Right lung (tissue), 5 donors: ENCODE data around the gene ZNF609. TPM values are rescaled to one million over a fixed set of nuclear protein-coding genes. Genes with fewer than 3 reads are reported as not detected.
A peak's percentile ranks its signal among the peaks of the same experiment; 100 is the strongest.
"Not testable (repeated sequence)": the region's sequence is repeated elsewhere in the genome, so short reads cannot be mapped to it uniquely, and the experiment has no call there.

Experiments used
- DNase-seq, 2 donors: peaks; one replicate each; pipeline ENCODE4 v3.0.0-alpha.2; 2013
- polyA plus RNA-seq, 5 donors: library from polyadenylated mRNA; unstranded; fragments of 120-200 nt; gene quantifications; one replicate each; pipeline versions ENCODE4 v1.2.1 to v1.2.3, GENCODE V29; 2013; ENCODE audit warnings: inconsistent platforms in 1 of 5, low replicate concordance in 1 of 5; ENCODE audit not compliant: insufficient read length in 5 of 5, insufficient read depth in 1 of 5

The ZNF609 gene
- polyA plus RNA-seq, 5 donors, result 29.8 to 37.7 (median 36.1) TPM

GRCh38 chr15:64642875-64643274, 182.5 kb downstream of the ZNF609 start:
- no peak for DNase-seq

- no peak for DNase-seq
These were observed 183.3 kb downstream of the ZNF609 start for GRCh38 chr15:64643685-64644084.

- DNase-seq, result not testable (repeated sequence)
These were observed 184.4 kb downstream of the ZNF609 start for GRCh38 chr15:64644811-64645210.

GRCh38 chr15:64645995-64646394, 185.6 kb downstream of the ZNF609 start:
- no peak for DNase-seq

- DNase-seq, result no peak
These were observed 187.0 kb downstream of the ZNF609 start for GRCh38 chr15:64647367-64647766.

GRCh38 chr15:64650552-64650951, 190.2 kb downstream of the ZNF609 start:
- no peak for DNase-seq

GRCh38 chr15:64651601-64652191, 191.3 kb downstream of the ZNF609 start:
- DNase-seq, result no peak

- DNase-seq, result no peak
These were observed 193.4 kb downstream of the ZNF609 start for GRCh38 chr15:64653757-64654156.

- no peak for DNase-seq
These were observed 196.1 kb downstream of the ZNF609 start for GRCh38 chr15:64656508-64656907.

GRCh38 chr15:64665179-64665578, 204.8 kb downstream of the ZNF609 start:
- no peak for DNase-seq

- DNase-seq, result no peak
These were observed 207.4 kb downstream of the ZNF609 start for GRCh38 chr15:64667736-64668161.

GRCh38 chr15:64673866-64674265, 213.5 kb downstream of the ZNF609 start:
- no peak for DNase-seq

- DNase-seq, result no peak
These were observed 217.9 kb downstream of the ZNF609 start for GRCh38 chr15:64678126-64678819.

- no peak for DNase-seq
These were observed 219.7 kb downstream of the ZNF609 start for GRCh38 chr15:64680097-64680496.

GRCh38 chr15:64681424-64682024, 221.1 kb downstream of the ZNF609 start:
- peak in 1 of 2 donors; percentile 30 for DNase-seq

- DNase-seq, result no peak
These were observed 221.9 kb downstream of the ZNF609 start for GRCh38 chr15:64682255-64682654.

GRCh38 chr15:64683378-64683777, 223.0 kb downstream of the ZNF609 start:
- DNase-seq, result no peak

- no peak for DNase-seq
These were observed 225.0 kb downstream of the ZNF609 start for GRCh38 chr15:64685230-64685888.

GRCh38 chr15:64686130-64686735, 225.9 kb downstream of the ZNF609 start:
- peak in 1 of 2 donors; percentile 56 for DNase-seq

GRCh38 chr15:64687172-64687571, 226.8 kb downstream of the ZNF609 start:
- DNase-seq, result no peak

- no peak for DNase-seq
These were observed 227.3 kb downstream of the ZNF609 start for GRCh38 chr15:64687688-64688087.

- no peak for DNase-seq
These were observed 228.4 kb downstream of the ZNF609 start for GRCh38 chr15:64688770-64689169.
